ENCODE results near the gene EEF1AKMT3.

Gene EEF1AKMT3

DNA sequence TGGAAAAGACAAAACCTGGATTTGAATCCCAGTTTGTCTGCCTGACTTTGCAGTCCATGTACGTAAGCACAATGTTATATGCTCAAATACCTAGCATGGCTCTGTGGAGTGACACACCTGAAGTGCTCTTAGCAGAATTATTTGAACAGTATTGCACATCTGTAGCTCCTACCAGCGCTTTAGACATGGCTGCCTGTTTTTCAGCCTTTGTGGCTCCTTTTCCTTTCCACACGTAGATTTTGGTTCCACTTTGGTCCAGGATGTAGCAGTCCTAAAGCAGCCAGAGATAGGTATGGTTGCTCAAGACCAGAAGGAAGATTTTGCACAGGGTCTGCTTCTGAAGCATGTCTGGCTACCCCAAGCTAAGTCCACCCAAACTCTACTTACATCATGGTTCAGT is 37.0 kb downstream of the EEF1AKMT3 start:
- TF ChIP-seq, protein P1, sequence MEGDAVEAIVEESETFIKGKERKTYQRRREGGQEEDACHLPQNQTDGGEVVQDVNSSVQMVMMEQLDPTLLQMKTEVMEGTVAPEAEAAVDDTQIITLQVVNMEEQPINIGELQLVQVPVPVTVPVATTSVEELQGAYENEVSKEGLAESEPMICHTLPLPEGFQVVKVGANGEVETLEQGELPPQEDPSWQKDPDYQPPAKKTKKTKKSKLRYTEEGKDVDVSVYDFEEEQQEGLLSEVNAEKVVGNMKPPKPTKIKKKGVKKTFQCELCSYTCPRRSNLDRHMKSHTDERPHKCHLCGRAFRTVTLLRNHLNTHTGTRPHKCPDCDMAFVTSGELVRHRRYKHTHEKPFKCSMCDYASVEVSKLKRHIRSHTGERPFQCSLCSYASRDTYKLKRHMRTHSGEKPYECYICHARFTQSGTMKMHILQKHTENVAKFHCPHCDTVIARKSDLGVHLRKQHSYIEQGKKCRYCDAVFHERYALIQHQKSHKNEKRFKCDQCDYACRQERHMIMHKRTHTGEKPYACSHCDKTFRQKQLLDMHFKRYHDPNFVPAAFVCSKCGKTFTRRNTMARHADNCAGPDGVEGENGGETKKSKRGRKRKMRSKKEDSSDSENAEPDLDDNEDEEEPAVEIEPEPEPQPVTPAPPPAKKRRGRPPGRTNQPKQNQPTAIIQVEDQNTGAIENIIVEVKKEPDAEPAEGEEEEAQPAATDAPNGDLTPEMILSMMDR (IDR thresholded peaks at IDR 0.05; ENCODE audit: low read depth, low read length, missing control alignments), result no peak
- no peak overlapping the region for H3K4me3 ChIP-seq (replicated peaks; ENCODE audit: low read depth, low read length)
- DNase-seq (ENCODE audit: extremely low read depth, low read depth), result no peak

DNA sequence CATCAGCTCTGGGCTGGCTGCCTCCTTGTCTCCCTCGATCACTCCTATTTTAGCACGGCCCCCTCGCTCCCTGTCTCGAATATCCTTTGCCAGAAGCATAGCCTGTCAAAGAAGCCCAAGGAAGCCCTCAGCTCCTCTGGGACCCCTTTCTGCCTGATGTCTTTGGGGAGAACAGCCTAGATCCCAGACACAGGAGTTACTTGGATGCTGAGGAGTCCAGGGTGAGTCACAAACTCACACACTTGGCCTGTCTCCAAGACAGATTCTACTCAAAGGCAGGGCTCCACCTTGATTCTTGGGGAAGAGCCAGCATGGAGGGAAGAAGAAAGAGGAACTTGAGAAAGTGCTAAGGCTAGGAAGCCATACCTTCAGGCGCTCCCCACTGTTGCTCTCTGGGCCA is 38.0 kb downstream of the EEF1AKMT3 start:
- H3K4me3 ChIP-seq (replicated peaks; ENCODE audit: low read depth, low read length), result no peak overlapping the region
- no peak for DNase-seq (ENCODE audit: extremely low read depth, low read depth)
- TF ChIP-seq, protein P1 (IDR thresholded peaks at IDR 0.05; ENCODE audit: low read depth, low read length, missing control alignments), result no peak

DNA sequence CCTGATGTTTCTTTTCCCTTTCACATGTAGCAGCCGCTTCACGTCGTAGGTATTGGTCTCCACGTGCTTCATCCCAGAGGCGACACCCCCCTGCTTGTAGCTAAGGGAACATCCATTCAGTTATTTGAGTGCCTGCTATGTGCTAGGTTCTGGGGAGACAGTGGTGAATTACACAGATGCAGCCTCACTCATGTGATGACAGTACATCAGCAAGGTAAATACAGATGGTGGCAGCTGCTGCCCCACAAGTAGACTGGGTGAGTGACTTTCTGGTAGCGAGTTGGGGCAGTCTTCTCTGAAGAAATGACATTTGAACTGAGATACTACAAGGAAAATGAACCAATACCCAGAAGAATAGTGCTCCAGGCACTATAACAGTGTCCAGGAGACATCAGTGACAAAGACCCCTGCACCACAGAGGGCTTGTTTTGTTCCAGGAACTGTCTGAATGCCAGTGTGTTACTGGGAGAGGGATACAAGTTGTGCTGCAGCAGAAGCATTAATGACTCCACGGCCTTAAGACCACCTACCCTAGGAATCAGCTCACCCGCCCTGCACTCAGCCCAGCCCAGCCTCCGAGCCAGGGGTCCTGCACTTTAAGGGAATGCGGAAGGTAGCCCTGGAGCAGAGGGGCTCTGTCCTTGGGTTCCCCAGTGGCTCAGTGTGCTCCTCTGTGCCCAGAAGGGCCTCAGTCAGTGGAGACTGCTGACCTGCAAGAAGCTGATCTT is 38.8 kb downstream of the EEF1AKMT3 start:
- DNase-seq (ENCODE audit: extremely low read depth, low read depth), result no peak
- no peak overlapping the region for H3K4me3 ChIP-seq (replicated peaks; ENCODE audit: low read depth, low read length)
- TF ChIP-seq, protein P1 (IDR thresholded peaks at IDR 0.05; ENCODE audit: low read depth, low read length, missing control alignments), result no peak

DNA sequence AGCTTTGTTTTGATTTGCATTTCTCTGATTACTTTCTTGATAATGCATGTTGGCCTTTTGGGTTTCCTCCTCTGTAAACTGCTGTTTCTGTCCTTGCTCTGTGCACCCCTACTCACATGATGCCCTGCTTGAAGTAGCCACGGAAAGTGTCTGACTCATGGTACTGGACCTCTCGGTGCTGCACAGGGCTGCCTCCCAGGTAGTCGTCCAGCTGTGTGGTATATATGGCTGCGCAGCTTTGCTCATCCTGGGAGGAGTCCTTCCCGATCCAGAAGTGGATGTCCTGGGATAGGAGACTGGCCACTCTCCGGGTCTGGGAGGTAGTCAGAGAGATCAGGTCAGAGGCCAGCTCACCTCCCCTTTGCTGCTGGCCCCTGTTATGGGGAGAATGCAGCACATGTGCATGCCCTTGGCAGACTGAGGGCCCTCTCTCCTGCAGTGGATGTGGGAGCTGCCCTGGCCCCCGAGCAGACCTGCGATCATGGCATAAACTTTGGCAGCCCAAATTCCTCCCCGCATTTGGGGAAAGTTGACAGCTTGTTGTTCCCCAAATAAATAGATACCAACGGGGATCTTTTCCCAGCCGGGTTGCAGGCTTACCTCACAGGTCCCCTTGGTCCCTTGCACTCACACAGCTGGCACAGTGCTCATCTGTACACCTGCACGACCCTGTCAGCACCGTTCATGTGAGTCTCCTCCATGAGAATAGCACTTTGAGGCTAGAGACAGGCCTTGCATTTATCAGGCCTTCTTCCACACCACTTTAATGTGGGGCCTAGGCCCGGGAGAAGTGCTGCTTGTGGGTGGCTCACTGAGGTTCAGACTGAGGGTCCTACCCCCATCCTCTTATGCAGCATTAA is 40.9 kb downstream of the EEF1AKMT3 start:
- TF ChIP-seq, protein P1 (IDR thresholded peaks at IDR 0.05; ENCODE audit: low read depth, low read length, missing control alignments), result no peak
- no peak overlapping the region for H3K4me3 ChIP-seq (replicated peaks; ENCODE audit: low read depth, low read length)

DNA sequence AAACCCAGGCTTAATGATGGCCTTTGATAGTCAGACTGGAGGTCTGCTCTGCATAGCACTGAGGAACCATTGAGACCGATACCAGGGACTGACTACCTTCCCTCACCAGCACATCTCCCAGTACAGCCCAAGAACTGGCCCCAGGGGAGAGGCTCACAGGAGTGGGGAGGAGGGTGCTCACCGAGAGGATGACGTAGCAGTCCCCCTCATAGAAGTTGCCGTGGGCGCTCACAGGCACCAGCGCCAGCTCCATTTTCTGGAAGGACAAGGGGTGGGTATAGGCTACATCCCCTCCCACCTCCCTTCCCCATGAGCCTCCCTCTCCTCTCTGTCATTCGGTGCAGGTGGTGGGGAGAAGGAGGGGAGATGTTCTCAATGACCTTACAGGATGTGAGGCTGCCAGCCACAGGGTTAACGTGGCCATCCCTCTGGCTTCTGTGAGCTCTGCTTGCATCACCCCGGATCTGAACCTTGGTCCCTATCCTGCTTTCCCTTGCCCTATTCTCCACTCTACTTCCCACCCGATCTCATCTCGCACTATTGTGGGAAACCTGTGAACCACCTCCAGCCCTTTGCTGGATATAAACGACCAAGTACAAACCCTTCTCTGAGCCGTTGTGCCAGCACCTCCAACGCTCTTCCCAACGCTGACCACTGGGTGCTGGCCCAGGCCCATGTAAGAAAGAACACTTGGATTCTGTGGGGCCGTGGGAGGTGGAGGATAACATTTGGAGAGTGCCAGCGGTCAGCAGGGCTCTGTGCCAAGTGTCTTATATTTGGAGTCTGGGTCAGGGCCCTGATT is 41.8 kb downstream of the EEF1AKMT3 start:
- DNase-seq (ENCODE audit: extremely low read depth, low read depth), result no peak
- H3K4me3 ChIP-seq (replicated peaks; ENCODE audit: low read depth, low read length), result no peak overlapping the region
- TF ChIP-seq, protein P1 (IDR thresholded peaks at IDR 0.05; ENCODE audit: low read depth, low read length, missing control alignments), result no peak

More for the DNA sequence above, 40.9 kb downstream of the EEF1AKMT3 start:
- DNase-seq (ENCODE audit: extremely low read depth, low read depth), result no peak

DNA sequence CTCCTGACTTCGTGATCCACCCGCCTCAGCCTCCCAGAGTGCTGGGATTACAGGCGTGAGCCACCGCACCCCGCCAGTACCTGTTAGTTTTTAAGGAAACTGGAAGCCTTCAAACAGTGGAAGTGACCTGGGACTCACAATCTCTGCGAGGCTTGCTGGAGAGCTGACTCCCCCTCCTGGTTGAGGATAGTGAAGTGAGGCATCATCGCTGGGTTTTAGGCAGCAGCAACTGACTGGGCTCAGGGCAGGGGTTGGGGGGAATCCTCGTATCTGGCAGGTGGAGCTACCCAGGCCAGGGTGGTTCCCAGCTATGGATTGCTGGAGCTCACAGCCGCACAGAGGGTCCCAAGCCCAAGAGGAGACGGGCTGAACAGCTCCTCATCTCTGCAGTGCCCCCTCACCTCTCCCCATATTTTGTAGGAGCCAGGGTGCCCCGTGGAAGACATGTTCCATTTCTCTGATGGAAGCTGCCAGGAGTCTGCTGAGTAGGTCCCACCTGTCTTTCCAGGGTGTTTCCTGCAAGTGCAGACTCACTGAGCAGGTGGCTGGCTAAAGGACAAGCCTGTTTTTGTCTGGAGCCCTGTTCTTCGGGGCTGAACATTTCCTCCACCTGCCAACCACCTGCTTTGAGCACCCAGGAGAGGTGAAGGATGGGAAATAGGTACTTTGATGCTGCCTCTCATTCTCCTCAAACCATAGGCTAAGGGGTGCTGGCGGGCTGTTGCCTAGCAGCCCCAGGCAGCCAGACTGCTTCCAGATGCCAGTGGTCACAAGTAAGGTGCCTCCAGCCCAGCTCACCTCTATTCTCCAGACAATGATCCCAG is 43.0 kb downstream of the EEF1AKMT3 start:
- TF ChIP-seq, protein P1 (IDR thresholded peaks at IDR 0.05; ENCODE audit: low read depth, low read length, missing control alignments), result peak; percentile 7
- DNase-seq (ENCODE audit: extremely low read depth, low read depth), result no peak
- no peak overlapping the region for H3K4me3 ChIP-seq (replicated peaks; ENCODE audit: low read depth, low read length)

Data from HFF-Myc (cell line).